Central memory CD4-positive, alpha-beta T cell (primary cell): ENCODE data around the gene WNT10A.
"Not testable (repeated sequence)": the region's sequence is repeated elsewhere in the genome, so short reads cannot be mapped to it uniquely, and the experiment has no call there.

Source experiments
- DNase-seq: peaks from one replicate; pipeline ENCODE4 v3.0.0; 2022
- total RNA-seq, 3 experiments: gene quantifications; one replicate each; lab custom pipeline; 2026; lab: John Stamatoyannopoulos, UW

The WNT10A gene
- 5.3 to 11.8 (median 6.1) reads per million in 3 experiments for total RNA-seq

DNA sequence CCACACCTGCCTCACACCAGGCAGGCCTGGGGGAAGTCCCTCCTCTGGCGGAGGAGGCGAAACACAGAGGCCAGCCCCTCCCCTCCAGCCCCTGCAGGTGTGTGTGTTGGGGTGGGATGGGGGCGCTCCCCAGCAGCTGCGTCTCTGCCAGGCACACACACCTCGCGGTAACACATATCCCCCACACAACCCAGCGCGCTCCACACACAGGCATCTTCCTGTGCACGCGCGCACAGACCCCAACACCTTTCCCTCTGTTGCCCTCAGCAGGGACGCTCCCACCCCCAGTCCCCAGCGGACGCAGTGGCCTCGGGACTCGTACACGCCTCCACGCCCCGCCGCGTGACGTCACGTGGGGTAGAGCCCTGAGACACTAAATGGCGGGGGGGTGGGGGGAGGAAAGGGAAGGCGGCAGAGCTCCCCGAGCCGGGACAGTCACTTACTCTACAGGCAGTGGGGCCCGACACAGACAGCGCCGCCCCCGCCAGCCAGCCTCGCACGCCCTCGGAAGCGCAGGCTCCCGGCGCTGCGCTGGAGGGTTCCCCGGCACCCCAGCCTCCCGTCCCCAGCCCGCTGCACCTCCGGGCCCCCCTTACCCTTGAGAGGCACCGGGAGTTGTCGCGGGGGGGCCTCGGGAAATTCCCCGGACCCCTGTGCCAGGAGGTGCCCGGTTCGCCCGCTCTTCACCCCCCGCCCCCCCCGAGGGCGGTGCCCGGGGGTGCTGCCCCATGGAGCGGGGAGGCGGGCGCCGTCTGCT is at the start of gene WNT10A:
Gene WNT10A (plus strand): TSS at position 751 of the 757 bp plus-strand sequence. CDS start 144 bp downstream, outside the sequence.
- DNase-seq, result peak; percentile 87

DNA sequence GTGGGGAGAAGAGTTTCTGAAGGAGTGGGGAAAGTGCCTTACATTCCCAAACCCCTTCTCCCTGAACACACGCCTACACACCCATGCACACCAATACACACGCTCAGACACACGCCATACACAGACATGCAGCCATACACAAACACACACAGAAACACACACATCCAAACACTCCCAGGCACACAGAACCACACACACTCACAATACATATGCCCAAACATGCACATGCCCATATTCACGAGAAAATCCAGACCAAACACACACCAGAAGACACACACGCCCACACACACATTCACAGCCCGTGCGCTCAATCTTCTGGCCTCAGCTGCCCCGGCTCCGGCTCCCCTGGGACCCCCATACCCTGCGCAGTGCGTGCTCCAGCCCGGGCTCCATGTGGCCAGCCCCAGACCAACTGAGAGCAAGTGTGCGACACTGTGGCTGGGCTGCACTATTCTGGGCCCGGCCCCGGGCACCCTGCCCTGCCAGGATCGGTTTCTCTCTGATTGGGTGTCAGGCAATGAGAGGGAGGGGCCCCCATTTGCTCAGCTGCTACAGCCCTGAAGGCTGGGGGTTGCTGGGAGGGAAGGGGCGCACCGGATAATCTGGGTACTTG is 49.2 kb upstream of the WNT10A start, which contains the start of gene PRKAG3:
Gene PRKAG3 (minus strand): TSS at position 426 of the 613 bp plus-strand sequence.
- no peak for DNase-seq

DNA sequence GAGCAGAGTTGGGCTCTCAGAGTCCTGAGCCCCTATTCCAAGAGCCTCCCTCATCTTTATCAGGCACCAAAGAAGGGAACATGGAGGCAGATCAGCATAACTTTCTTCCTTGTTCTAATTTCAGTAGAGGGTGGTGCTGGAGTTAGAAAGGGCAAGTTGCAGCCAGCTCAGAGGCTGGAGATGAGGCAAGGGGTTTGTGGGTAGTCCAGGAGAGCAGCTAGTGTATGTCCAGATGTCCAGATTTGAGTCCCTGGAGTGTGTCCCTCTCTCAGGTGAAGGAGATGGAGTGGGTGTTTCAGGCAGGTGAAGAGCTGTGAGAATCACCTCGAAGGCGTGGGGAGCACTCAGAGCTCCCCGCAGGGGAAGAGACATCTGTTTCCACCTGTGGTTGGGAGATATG is 48.6 kb upstream of the WNT10A start:
- DNase-seq, result no peak

GRCh38 chr2:218832520-218832919 is 48.1 kb upstream of the WNT10A start:
- DNase-seq, result no peak

DNA sequence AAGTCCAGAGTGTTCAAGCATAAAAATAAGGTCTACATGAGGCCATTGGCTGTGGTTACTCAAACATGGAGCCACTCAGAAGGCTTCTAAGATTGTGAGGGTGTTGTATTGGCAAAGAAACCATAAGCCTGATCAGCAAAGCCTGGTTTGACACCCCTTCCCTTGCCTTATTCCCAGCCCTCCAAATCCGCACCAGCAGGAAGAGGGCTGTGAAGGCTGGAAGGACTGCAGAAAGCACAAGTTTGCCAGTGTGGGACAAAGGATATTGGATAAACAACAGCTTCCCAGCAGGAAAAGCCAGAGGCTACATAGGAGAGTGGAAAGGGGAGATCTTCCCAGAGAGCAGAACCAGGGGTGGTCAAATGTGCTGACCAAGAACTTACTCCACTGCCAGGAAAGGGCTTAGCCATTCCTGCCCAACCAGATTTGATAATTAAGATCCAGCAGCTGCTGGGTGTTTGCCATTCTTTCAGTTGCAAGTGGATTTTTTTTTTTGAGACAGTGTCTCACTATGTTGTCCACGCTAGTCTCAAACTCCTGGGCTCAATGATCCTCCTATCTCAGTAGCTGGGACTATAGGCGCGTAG is 47.5 kb upstream of the WNT10A start:
- DNase-seq, result no peak

- DNase-seq, result no peak
These were observed 46.0 kb upstream of the WNT10A start for GRCh38 chr2:218834685-218835084.

DNA sequence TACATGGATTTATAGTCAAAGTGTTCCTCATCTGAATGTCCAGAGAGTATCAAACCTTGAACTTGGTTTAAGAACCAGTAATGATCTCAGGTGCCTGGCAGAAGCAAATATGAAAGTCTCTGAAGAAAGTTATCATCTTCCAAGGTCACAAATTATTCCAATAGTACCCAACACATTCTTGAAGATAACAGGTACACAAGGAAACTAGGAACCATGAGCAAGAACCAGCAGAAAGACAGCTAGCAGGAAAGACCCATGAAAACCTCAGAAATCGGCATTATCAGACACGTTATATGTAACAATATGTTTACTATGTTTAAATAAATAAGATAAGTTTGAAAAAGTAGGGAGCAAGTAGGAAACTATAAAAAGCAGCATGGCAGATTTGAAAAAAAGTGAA is 43.2 kb upstream of the WNT10A start:
- DNase-seq, result no peak

GRCh38 chr2:218839430-218839829 is 41.2 kb upstream of the WNT10A start:
- DNase-seq, result no peak

DNA sequence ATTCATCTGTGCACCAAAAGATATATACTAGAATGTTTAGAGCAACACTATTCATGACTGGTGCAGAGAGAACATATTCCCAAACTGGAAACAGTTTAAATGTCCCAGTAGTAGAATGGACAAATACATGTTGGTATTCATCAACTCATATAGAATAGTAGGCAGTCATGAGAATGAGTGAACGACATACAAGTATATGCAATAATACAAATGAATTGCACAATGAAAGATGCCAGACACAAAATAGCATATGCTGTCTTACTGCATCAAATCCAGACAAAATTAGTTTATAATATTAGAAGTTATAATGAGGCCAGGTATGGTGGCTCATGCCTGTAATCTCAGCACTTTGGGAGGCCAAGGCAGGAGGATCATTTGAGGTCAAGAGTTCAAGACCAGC is 40.8 kb upstream of the WNT10A start:
- DNase-seq, result no peak

DNA sequence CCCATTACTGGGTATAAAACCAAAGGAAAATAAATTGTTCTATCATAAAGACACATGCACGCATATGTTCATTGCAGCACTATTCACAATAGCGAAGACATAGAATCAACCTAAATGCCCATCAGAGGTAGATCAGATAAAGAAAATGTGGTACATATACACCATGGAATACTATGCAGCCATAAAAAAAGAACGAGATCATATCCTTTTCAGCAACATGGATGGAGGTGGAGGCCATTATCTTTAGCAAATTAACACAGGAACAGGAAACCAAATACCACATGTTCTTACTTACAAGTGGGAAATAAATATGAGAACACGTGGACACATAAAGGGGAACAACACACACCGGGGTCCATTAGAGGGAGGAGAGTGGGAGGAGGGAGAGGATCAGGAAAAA is 36.3 kb upstream of the WNT10A start:
- not testable (repeated sequence) for DNase-seq

GRCh38 chr2:218846963-218847362 is 33.7 kb upstream of the WNT10A start:
- not testable (repeated sequence) for DNase-seq

DNA sequence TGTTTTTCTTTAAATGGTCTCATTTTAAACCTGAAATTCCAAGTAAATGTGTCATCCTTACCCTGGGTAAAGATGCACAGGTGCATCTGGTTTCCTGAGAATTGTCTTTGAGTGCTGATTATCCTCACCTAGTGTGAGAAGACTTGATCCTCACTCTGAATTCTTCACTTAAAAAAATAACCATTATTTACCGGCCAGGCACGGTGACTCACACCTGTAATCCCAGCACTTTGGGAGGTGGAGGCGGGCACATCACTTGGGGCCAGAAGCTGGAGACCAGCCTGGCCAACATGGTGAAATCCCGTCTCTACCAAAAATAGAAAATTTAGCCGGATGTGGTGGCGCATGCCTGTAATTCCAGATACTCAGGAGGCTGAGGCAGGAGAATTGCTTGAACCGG is 30.9 kb upstream of the WNT10A start:
- DNase-seq, result no peak

GRCh38 chr2:218850796-218851195 is 29.9 kb upstream of the WNT10A start:
- DNase-seq, result no peak

DNA sequence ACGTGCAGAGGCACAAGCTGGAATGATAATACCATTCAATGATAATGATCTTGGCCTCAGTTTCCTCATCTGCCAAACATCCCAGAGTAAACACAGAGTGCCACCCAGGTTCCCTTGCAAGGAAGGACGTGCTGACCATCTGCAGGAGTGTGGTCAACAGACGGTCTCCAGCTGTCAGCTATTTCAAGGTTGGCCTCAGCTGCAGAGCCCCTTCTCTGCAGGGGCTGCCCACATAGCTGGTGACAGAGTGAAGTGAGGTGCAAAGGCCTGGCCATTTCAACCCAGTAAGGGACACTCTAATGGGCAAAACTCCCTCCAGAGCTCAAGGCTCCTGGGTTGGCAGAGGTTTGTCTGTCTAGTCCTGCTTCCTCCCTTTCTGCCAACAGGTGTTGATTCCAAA is 29.4 kb upstream of the WNT10A start:
- no peak for DNase-seq

DNA sequence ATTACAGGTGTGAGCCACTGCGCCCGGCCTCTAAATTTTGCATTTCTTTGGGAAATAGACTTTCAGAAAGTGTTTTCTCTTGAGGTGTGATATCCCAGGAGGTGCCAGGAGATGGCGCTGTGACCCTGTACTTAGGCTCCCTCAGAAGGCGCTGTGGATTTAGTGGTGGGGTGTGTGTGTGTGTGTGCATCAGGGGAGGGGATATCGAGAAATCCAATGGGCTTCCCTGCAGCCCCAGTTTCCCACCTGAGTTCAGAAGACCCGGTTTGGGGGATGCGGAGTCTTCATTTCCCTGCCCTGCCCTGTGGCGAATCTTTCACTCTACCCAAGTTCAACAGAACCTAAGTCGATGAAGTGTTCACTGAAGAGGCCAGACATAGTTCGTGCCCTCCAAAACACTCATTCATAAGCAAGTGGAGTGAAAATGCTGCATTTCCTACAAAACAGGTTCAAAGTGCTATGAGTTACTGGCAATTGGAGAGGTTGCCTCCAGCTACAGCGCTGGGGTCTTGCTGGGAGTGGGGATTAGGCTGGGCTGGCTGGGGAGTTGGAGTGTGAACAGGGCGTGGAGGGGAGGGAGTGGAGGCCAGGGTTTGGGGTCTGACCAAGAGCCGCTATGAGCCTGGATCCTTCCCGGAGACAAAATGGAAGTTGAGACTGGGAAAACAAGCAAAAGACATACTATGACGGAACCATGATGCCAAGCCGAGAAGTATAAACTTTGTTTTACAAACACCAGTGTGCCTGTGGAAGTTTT is 27.6 kb upstream of the WNT10A start:
- DNase-seq, result peak; percentile 52

DNA sequence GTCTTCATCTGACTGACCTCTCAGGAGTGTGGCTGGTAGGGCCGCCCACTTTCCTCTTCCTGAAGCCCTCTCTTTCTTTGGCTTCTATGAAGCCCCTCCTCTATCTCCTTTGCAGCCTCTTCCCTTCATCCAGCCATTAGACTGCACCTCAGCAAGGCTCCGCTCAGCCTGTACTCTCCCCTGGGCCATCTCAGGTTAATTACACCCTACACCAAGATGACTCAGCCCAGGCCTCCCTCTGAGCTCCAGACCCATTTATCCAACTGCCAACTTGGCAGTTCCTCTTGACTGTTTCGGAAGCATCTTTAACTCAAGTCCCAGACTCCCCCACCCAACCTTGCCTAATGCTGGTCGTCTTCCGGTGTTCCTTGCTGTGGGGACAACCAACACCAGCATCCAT is 26.9 kb upstream of the WNT10A start:
- no peak for DNase-seq

DNA sequence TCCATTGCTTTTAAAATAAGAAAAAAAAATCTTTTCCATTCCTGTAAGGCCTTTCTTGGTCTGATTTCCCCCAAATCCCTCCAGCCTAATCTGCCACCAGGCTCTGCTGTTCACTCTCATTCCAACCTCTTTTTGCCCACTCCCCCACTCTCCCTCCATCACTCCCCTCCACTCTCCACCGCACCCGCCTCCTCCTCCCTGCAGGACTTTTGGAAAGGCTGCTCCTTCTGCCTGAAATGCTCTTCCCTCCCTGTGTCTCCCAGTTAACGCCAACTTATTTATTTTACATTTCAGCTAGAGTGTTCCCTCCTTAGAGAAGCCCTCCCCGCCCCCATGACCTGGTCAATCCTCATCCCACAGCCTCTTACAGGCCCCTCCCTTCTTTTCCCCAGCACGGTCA is 25.8 kb upstream of the WNT10A start:
- DNase-seq, result no peak

DNA sequence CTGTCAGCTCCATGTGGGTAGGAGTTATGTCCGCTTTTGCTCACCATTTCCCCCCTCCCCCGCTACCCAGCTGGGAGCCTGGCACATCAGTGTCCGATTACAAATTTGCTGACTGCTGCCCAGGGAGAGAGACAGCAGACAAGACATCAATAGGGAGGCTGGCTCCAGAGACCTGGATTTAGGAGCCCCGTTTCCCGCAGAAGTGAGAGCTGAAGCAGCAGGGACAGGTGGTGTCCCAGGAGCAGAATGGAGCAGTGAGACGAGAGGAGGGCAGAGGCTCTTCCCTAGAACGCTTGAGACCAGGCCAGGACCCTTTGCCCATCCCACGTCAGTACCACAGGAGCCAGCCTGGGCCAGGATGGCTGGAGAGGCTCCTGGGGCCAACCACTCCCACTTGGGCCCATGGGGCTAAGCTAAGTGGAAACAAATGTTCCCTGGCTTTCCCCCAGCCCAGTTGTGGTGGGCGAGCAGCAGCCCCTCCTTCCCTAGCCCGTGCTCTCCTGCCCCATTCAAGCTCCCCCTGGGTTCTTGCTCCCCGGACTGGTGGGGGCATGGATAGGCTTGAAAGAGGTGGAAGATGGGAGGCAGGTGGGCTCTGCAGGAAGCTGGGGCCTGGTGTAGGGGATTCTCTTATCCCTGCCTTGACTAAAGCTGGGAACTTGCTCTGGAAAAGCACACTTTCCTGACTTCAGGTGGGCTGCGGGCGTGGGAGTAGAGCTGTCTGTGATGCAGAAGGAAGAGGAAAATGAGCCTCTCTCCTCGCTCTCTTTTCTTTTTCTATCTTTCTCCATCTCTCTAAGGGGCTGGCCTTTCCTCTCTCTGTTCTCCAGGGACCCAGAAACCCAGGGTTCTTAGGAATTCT is 25.1 kb upstream of the WNT10A start:
- DNase-seq, result no peak

- DNase-seq, result no peak
These were observed 24.3 kb upstream of the WNT10A start for GRCh38 chr2:218856167-218856895.

DNA sequence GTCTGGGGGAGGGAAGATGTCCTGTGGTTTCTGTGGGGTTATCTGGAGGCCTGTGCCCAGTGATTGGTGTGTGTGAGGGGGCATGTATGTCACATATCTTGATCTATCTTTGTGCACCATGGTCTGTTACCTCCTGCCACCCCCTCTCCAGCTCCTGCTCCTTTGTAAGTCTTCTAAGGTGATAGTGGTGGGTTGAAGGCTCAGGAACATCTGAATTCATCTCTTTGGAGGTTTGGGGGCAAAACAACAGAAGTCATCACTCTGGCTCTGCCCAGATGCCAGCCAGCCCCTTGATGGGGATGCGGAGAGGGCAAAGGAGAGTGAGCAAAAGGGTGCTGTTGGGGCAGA is 23.8 kb upstream of the WNT10A start:
- DNase-seq, result no peak

DNA sequence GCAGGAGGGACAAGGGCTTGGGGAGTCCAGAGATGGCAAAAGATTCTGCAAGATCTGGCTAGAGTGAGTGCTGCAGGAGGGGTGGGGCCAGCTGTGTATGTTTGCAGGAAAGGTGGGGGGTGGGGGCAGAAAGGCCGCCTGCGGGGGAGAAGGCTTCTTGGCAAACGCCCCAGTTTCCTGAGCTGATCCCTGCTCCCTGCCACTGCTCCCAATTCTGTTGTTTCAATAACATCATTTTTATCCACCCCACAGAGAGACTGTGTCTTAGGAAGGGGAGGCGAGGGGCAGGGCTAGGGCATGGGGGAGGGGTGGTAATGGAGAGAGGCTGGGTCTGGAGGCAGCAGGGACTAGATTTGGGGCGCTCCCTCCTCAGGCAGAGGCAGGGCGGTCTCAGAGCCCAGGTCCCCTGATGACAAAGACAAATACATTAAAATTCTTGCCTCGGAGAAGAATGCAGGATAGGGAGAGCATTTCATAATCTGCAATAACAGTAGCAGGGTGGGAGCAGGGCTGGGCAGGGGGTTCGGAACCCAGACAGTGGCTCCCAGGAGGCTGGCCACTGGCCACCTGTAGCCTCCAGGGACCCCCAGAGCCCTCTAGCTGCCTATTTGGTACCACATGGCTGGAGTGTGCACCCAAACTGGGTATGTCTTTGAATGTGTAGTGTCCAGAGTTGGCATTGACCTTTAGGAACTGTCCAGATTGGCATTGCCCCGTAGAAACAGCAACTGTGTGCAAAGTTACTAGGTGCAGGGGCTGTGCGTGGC is 23.1 kb upstream of the WNT10A start:
- no peak for DNase-seq
